ENCODE results near the gene ABCA1.

ABCA1 gene

GRCh38 chr9:104864675-104865104 is 63.3 kb downstream of the ABCA1 start:
- no peak for DNase-seq (ENCODE audit: low read depth)
- no peak overlapping the region for H3K4me3 ChIP-seq (ENCODE audit: low read depth, low read length)
- no peak for TF ChIP-seq CTCF (IDR thresholded peaks at IDR 0.05; ENCODE audit: control insufficient read depth, extremely low read depth, insufficient read depth)

- peak; percentile 61 for DNase-seq (ENCODE audit: low read depth)
- TF ChIP-seq CTCF (IDR thresholded peaks at IDR 0.05; ENCODE audit: control insufficient read depth, extremely low read depth, insufficient read depth), result peak; percentile 89
- no peak overlapping the region for H3K4me3 ChIP-seq (ENCODE audit: low read depth, low read length)
These were observed 64.6 kb downstream of the ABCA1 start for GRCh38 chr9:104863180-104863883.

GRCh38 chr9:104861397-104861796 is 66.6 kb downstream of the ABCA1 start:
- no peak overlapping the region for H3K4me3 ChIP-seq (ENCODE audit: low read depth, low read length)
- TF ChIP-seq CTCF (IDR thresholded peaks at IDR 0.05; ENCODE audit: control insufficient read depth, extremely low read depth, insufficient read depth), result no peak
- no peak for DNase-seq (ENCODE audit: low read depth)

- no peak for TF ChIP-seq CTCF (IDR thresholded peaks at IDR 0.05; ENCODE audit: control insufficient read depth, extremely low read depth, insufficient read depth)
- no peak for DNase-seq (ENCODE audit: low read depth)
- H3K4me3 ChIP-seq (ENCODE audit: low read depth, low read length), result no peak overlapping the region
These were observed 67.7 kb downstream of the ABCA1 start for GRCh38 chr9:104860263-104860662.

- H3K4me3 ChIP-seq (ENCODE audit: low read depth, low read length), result no peak overlapping the region
- no peak for DNase-seq (ENCODE audit: low read depth)
- TF ChIP-seq CTCF (IDR thresholded peaks at IDR 0.05; ENCODE audit: control insufficient read depth, extremely low read depth, insufficient read depth), result no peak
These were observed 69.1 kb downstream of the ABCA1 start for GRCh38 chr9:104858846-104859245.

GRCh38 chr9:104858271-104858670 is 69.7 kb downstream of the ABCA1 start:
- H3K4me3 ChIP-seq (ENCODE audit: low read depth, low read length), result no peak overlapping the region
- no peak for DNase-seq (ENCODE audit: low read depth)
- TF ChIP-seq CTCF (IDR thresholded peaks at IDR 0.05; ENCODE audit: control insufficient read depth, extremely low read depth, insufficient read depth), result no peak

- no peak for DNase-seq (ENCODE audit: low read depth)
- no peak for TF ChIP-seq CTCF (IDR thresholded peaks at IDR 0.05; ENCODE audit: control insufficient read depth, extremely low read depth, insufficient read depth)
- H3K4me3 ChIP-seq (ENCODE audit: low read depth, low read length), result no peak overlapping the region
These were observed 71.5 kb downstream of the ABCA1 start for GRCh38 chr9:104856413-104856941.
